GM21515 (cell line): Measurements from ENCODE around the gene P4HA3.

Source experiments
- ATAC-seq: cut with Tn5 transposase; IDR thresholded peaks from one replicate; pipeline ENCODE4 v1.9.1; 2021; ENCODE audit not compliant: unreplicated experiment

P4HA3 gene

GRCh38 chr11:74318241-74318932 is 6.9 kb upstream of the P4HA3 start:
- ATAC-seq, result no peak

- ATAC-seq, result no peak
Measured at GRCh38 chr11:74316772-74317505, 5.5 kb upstream of the P4HA3 start.

- no peak for ATAC-seq
Measured at GRCh38 chr11:74312326-74312725, 886 bp upstream of the P4HA3 start.

- no peak for ATAC-seq
Measured at GRCh38 chr11:74310857-74311256, 583 bp downstream of the P4HA3 start.

GRCh38 chr11:74307434-74307833 is 4.0 kb downstream of the P4HA3 start:
- no peak for ATAC-seq

- no peak for ATAC-seq
Measured at GRCh38 chr11:74306435-74307175, 4.8 kb downstream of the P4HA3 start.

- no peak for ATAC-seq
Measured at GRCh38 chr11:74299015-74299414, 12.4 kb downstream of the P4HA3 start.

- no peak for ATAC-seq
Measured at GRCh38 chr11:74297484-74297883, 14.0 kb downstream of the P4HA3 start.

GRCh38 chr11:74288911-74289310 is 22.5 kb downstream of the P4HA3 start:
- ATAC-seq, result no peak

- no peak for ATAC-seq
Measured at GRCh38 chr11:74288161-74288560, 23.3 kb downstream of the P4HA3 start.

- ATAC-seq, result no peak
Measured at GRCh38 chr11:74284466-74284865, 27.0 kb downstream of the P4HA3 start.

- no peak for ATAC-seq
Measured at GRCh38 chr11:74283580-74284180, 27.8 kb downstream of the P4HA3 start.

GRCh38 chr11:74282914-74283371 is 28.5 kb downstream of the P4HA3 start:
- no peak for ATAC-seq

GRCh38 chr11:74282421-74282820 is 29.0 kb downstream of the P4HA3 start:
- ATAC-seq, result no peak

GRCh38 chr11:74280494-74280893 is 30.9 kb downstream of the P4HA3 start:
- no peak for ATAC-seq

- ATAC-seq, result no peak
Measured at GRCh38 chr11:74279256-74279655, 32.2 kb downstream of the P4HA3 start.

GRCh38 chr11:74278721-74279161 is 32.7 kb downstream of the P4HA3 start:
- ATAC-seq, result no peak

GRCh38 chr11:74278103-74278502 is 33.3 kb downstream of the P4HA3 start:
- ATAC-seq, result no peak

GRCh38 chr11:74276581-74276980 is 34.9 kb downstream of the P4HA3 start:
- no peak for ATAC-seq

GRCh38 chr11:74272276-74272675 is 39.2 kb downstream of the P4HA3 start:
- ATAC-seq, result no peak

GRCh38 chr11:74269161-74269811 is 42.2 kb downstream of the P4HA3 start:
- ATAC-seq, result no peak
